Fibroblast of villous mesenchyme (primary cell): ENCODE results near the gene PRDM1. TPM values are rescaled to one million over a fixed set of nuclear protein-coding genes. Genes with fewer than 3 reads are reported as not detected.

ENCODE experiments used
- DNase-seq: peaks from one replicate; pipeline ENCODE4 v3.0.0-alpha.2; 2010; ENCODE audit warnings: low read depth
- H3K4me3 ChIP-seq: 2 replicates; pipeline ENCODE4 v1.5.1; 2011; ENCODE audit warnings: low read depth, mild to moderate bottlenecking, low read length
- CTCF ChIP-seq: IDR thresholded peaks from 2 replicates; pipeline ENCODE4 v1.5.1; 2012; ENCODE audit warnings: low read depth, mild to moderate bottlenecking, low read length; ENCODE audit not compliant: insufficient read depth
- total RNA-seq: library from RNA; depleted of rRNA; stranded (reverse); fragments of >200 nt; gene quantifications from 2 replicates; pipeline ENCODE4 v1.2.3, GENCODE V29; 2012

PRDM1 gene
- total RNA-seq, 1 donor = 39.7 TPM

DNA sequence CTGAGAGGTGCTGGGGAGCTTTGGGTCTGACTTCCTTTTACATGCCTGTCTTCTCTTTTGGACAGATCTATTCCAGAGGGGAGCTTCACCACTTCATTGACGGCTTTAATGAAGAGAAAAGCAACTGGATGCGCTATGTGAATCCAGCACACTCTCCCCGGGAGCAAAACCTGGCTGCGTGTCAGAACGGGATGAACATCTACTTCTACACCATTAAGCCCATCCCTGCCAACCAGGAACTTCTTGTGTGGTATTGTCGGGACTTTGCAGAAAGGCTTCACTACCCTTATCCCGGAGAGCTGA lies 13.1 kb downstream of the PRDM1 start:
- TF ChIP-seq CTCF = no peak
- DNase-seq = peak; percentile 40
- peak overlapping the region; percentile 63 for H3K4me3 ChIP-seq

- no peak for TF ChIP-seq CTCF
- peak overlapping the region; percentile 63 for H3K4me3 ChIP-seq
- no peak for DNase-seq
These were observed 14.6 kb downstream of the PRDM1 start for GRCh38 chr6:106100755-106101154.

DNA sequence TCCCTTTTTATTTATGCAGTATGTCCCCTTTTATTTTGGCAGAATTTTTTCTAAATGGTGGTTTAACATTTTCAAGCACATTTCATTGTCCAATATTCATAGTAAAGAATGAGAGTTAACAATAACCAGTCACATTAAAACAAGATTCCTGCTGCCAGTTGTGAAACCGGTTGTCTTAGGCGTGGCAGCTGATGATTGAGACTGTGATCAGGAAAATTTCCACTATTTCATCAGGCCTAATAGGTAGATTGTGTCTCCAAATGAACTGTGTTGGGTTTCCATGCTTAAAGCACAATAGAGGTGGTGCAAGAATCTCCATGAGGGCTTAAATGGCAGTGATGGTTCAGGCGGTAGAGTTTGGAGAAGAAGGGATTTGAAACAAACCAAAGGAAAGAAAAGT lies 15.3 kb downstream of the PRDM1 start:
- TF ChIP-seq CTCF = no peak
- H3K4me3 ChIP-seq = no peak overlapping the region
- DNase-seq = no peak

GRCh38 chr6:106102034-106102433 lies 15.9 kb downstream of the PRDM1 start:
- no peak for TF ChIP-seq CTCF
- H3K4me3 ChIP-seq = no peak overlapping the region
- DNase-seq = no peak

GRCh38 chr6:106102967-106103727 lies 17.0 kb downstream of the PRDM1 start:
- TF ChIP-seq CTCF = no peak
- DNase-seq = no peak
- peak overlapping the region; percentile 13 for H3K4me3 ChIP-seq

DNA sequence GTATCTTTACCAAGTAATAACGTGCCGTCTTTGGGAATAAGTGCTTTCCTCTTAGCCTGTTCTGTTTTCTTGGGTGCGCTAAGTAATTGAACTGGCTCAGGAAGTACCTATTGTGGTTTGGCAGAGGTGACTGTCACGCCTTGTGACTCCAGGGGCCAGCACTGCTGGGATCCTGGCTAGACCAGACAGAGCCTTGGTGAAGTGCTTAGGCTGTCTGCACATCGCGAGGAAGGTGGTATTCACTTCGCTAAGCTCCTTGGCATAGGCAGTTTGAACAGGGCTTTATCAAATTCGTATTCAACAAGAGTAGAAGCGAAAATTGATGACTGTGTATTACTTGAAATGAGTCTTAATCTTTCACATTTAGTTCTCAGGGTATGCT lies 17.6 kb downstream of the PRDM1 start:
- no peak for DNase-seq
- peak overlapping the region; percentile 13 for H3K4me3 ChIP-seq
- no peak for TF ChIP-seq CTCF

DNA sequence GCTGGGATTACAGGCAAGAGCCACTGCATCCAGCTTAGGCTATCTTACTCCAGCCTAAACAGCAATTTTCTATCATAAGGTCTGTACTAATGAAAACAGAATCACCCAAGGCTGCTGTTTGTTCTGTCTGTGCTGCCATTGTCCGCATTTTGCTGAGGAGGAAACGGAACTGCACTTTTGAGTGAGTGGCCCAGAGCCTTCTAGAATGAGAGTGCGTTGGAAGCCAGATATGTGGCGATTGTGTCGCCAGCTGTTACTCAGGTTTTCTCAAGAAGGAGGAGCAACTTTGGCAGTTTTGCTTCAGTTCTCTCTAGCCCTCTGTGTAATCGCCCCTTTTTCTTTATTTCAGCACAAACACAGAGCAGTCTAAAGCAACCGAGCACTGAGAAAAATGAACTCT lies 18.3 kb downstream of the PRDM1 start:
- no peak overlapping the region for H3K4me3 ChIP-seq
- no peak for DNase-seq
- TF ChIP-seq CTCF = no peak
